Right renal pelvis (tissue), 4 donors: ENCODE results near the gene OLFML1. TPM values are rescaled to one million over a fixed set of nuclear protein-coding genes. Genes with fewer than 3 reads are reported as not detected.
A peak's percentile ranks its signal among the peaks of the same experiment; 100 is the strongest.

ENCODE experiments used
- DNase-seq, 4 donors: peaks; one replicate each; pipeline ENCODE4 v3.0.0-alpha.2; 2013; ENCODE audit warnings: low read depth in 4 of 4, low spot score in 3 of 4, missing footprints in 1 of 4
- polyA plus RNA-seq, 4 donors: library from polyadenylated mRNA; unstranded; fragments of 120-200 nt; gene quantifications; one replicate each; pipeline ENCODE4 v1.2.1, GENCODE V29; 2013; ENCODE audit not compliant: insufficient read length in 4 of 4

Gene OLFML1
- polyA plus RNA-seq, result 10 to 100 TPM; 35.4 to 45.5 (median 42.7) TPM

DNA sequence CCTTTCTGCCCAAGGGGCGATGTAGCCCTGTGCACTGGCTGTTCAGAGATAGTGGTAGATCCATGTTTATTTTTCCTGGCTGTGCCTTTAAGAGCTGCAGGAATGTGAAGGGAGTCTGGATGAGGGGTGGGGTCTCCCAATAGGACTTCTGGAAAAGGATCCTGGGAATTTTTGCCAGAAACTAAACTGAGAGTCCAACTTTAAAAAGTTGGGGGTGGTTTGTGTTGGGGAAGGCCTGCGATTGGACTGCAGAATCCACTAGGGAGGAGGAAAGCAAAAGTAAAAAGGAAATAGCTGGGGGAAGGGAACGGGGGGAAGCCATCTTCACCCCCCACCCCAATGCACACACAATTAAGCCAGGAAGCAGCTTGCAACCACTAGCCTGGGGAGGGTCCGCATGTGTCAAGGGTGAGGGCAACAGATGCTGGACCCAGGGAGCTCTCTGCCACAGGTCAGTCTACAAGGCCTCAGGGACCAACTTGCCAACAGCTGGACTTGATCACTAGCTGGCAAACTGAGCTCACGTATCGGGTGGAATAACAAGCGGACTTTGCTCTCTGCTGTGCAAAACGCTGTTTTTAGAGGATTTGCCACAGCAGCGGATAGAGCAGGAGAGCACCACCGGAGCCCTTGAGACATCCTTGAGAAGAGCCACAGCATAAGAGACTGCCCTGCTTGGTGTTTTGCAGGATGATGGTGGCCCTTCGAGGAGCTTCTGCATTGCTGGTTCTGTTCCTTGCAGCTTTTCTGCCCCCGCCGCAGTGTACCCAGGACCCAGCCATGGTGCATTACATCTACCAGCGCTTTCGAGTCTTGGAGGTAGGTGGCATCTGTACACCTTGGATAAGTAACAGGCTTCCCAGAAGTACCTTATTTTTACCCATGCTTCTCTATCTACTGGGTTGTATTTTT, at the start of gene OLFML1:
TSS of gene OLFML1 (plus strand) at position 321 of the 912 bp plus-strand sequence. CDS start at position 691, 370 bp downstream.
- DNase-seq, result peak in 3 of 4 donors; percentile 38 to 49 (median 38)

DNA sequence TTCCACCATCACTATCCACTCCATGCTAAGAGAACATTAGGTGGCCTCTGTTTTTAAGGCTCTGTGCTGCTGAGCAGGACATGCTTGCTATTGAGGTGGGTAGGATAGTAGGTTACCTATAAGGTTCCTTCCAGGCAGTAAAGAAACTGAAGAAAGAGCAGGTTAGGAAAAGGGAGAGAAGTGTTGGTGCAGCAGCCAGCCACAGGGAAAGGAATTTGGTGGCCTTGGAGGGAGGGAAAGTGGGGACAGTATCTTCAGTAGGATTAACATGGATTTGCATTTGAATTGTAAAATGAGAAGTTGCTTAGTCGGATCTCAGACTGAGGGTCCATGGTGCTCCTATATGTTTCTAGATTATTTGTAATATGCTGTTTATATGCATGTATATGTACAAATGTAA, 49.2 kb upstream of the OLFML1 start:
- DNase-seq, result no peak

DNA sequence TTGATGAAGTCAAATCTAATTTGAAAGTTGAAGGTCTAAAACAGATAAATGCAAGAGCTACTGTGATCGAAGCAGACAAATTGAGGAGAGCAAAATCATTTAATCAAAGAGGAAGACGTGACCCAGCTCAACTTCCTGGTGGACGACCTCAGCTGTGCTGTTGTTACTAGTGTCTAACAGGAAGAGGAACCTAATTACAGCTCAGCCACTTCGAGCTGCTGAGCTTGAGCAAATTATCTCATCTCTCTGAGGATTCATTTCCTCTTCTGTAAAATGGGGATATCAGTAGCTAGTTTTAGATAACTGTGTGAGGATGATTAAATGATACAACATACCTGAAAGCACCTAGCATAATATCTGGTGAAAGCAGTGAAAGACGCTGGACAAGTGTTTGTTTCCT, 48.6 kb upstream of the OLFML1 start:
- DNase-seq, result no peak

DNA sequence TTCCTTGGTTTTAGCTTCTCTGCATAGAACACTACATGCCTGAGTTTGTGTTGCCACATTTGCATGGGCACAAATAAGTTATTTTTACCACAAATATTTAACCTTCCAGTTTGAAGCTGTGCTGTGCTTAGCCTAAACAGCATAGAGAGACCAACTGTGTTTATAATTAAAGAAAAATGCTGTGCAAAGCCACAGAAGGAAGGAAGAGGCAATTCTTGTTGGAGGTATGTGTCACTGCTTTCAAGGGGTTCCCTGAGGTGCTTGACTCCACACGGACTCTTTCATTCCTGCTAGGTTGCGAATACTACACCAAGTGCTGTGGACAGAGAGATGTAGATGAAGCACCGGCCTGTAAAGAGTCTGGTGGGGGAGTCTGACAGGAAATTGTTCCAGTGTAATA, 47.6 kb upstream of the OLFML1 start:
- DNase-seq, result no peak

DNA sequence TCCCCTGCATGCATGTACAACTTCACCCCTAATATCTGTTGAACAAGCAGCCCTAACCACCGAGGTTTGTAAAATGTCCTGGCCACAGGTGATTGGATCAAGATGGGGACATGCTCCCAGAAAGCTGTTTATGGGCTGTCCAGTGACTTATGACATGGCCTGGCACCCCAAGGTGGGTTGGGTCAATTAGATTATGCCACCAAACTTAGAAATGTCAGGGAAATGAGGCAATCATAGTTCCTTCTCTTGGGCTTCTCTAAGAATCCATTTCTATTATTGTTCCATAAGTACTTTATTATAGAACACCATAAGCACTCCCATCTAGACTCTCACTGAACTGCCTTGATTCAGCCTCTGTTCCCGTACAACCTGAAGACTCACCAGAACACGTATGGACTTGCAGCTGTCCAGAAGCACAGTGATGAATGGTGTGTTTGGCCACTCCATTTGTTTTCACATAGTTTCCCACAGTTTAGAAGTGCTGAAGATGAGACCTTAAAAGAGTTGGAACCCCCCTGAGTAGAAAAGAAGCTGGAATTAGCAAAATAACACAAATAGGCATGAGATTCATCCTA, 45.5 kb upstream of the OLFML1 start:
- DNase-seq, result no peak

DNA sequence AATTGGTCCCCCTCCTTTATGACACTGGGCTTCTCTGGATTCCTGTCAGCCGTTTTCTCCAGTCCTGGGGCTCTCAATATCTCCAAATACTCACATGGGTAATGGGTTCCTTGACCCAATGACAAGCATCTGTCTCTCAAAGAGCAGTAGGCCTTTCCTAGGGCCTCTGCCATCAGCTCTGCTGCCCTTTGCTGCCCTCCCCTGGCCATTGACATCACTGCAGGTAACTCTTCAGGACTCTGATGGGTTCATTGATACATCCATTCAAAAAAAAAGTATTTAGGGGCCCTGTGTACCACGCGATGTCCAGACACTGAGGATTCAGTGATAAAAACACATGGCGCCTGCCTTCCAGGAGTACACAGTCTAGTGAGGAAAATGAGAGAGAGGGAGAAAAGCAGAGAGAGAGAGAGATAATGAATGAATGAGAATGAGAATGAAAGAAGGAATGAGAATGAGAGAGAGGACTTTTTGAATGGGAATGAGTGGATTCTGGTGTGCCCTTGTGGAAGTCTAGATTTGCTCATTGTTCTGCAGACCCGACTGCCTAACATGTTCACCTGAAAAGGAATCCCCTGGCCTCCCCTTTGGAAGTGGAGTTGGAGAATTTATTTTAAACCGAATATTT, 42.6 kb upstream of the OLFML1 start:
- DNase-seq, result peak in 3 of 4 donors; percentile 8 to 29 (median 22)

DNA sequence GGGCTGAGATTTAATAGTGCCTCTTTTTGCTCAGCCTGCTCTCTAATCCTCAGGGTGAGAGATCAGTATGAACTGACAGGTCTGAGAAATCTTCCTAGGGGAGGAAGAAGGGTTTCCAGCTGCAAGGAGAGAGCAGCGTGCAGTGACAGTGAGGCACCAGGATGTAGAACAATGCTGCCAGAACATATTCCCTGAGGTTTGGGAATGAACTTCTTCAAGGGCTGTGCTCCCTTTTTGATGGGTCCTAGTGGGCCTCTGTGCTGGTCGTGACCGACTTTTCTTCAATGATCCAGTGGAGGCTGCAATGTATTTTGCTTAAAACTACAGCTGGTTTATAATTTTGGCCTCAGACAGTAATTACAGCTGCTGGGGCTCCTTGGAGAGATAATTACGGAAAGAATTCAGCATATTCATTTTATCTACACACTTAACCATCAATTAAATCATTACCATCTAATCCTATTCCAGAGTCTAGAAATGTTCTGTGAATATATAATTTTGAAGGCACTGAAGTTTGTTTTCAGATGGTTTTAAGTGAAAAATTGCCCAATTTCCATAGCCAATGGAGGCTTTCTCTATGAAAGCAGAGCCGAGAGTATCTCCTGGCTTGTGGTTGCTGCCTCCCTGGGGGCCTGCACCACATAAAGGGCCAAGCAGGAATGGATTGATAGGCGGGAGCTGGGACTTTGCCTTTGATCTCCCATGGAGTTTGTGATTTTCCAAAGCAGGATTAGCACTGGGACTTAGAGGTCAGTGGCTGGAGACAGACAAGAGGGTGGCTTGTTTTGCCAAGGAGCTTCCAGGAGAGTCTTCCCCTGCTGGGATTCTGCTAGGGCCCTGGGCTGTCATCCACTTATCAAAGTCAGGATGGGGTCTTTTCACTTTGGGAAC, 41.0 kb upstream of the OLFML1 start:
- DNase-seq, result no peak

DNA sequence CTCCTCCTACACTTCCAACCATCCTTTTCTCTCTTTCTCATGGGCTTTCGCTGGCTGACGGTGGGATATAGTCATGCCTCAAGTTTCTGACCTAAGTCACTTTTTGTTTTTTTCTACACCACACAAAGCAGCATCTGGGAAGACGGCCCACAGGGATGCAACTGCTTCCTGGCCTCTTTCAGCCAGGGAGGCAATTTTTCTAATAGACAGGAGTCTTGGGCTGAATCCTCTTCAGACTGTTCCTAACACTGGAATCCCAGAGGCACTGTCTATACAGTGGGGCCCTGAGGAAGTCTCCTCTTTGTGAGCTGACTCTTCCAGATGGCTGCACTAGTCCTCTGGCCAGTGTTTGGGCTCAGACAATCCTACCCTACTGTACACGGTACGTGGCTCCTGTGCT, 39.7 kb upstream of the OLFML1 start:
- no peak for DNase-seq

DNA sequence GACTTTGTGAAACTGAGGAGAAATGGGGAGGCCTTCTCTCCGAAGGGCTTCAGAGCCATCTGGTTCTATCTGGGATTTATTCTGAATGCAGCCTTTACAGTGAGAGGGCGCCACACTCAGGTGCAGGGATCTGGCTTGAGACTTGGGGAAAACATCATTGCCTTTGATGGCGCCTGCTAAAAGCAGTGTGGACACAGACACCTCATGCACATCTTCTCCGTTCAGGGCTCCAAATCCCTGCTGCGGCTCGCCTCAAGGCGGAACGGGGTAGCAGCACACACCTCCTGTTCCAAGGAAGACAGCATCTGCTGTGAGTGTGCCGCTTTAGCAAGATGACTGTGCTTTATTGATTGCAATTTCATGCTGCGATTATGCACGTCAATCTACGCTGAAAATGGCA, 37.1 kb upstream of the OLFML1 start:
- no peak for DNase-seq

DNA sequence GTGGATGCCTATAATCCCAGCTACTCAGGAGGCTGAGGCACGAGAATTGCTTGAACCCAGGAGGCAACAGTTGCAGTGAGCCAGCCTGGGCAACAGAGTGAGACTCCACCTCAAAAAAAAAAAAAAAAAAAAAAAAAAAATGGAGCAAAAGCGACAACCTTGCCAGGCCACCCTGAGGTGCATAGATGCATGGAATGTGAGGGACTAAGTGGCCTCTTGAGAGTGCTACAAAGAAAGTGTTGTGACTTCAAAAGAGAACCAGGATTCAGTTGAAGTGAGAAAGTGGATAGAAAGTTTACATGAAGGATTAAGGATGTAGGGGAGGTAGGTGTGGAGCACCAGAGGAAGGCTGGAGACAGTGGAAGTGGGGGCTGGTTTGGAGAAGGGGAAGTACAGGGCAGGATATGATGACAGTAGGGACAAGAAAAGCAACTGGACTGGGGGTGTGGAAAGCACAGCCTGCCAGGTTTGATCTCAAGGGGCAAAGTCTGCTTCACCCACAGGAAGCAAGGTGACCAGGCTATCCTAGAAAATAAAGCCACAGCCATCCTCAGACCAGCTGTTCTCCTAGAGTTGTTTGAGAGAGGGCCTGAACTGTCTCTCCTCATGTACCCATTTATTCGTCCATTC, 36.0 kb upstream of the OLFML1 start:
- no peak for DNase-seq

DNA sequence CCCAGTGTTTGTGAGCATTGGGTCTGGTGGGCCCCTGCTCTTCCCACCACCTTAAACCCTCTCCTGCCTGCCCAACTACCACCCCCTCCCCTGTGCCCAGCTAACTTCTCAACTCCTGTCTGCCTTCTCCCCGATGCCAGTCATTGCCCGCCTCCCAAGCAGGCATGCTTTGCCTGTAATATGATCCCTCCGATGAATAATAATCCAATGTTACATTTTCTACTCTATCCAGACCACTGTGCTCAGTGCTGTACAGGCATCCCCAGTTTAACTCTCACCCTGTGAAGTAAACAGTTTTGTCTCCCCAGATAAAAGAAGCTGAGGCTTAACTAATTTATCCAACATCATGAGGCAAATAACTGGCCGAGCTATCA, 35.5 kb upstream of the OLFML1 start:
- DNase-seq, result no peak

DNA sequence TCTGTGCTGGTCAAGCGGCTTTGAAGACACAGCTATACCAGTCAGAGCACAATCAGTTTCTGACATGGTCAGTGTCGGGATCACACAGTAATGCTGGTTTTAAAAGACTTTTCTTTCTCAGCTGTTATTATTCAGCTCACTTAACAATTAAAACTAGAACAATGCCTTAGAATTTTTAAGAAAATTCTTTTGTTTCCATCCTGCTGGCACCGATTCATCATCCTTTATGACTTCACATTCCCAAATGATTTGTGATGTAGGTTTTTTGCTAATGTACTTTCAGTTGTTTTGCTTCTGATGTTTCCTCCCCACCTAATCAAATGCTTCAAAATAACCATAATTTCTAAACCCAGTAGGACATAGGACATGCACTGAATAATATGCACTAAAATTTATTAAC, 34.5 kb upstream of the OLFML1 start:
- DNase-seq, result no peak

DNA sequence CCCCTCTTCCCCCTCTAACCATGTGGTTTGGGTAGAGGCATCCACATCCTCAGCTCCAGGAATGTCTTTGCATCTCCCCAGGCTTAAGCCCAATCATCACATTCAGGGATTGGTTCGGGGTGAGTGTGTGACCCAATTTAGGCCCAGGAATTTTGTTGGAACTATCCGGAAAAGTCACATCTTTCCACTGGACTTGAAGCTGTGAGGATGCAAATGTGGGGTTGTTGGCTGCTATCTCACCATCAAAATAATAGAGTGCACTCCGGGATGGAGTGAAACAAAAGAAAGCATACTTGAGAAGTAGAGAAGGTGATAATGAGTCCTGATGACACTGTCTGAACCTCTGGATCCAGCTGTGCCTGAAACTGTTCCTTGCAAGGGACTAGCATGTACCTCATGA, 33.8 kb upstream of the OLFML1 start:
- no peak for DNase-seq

DNA sequence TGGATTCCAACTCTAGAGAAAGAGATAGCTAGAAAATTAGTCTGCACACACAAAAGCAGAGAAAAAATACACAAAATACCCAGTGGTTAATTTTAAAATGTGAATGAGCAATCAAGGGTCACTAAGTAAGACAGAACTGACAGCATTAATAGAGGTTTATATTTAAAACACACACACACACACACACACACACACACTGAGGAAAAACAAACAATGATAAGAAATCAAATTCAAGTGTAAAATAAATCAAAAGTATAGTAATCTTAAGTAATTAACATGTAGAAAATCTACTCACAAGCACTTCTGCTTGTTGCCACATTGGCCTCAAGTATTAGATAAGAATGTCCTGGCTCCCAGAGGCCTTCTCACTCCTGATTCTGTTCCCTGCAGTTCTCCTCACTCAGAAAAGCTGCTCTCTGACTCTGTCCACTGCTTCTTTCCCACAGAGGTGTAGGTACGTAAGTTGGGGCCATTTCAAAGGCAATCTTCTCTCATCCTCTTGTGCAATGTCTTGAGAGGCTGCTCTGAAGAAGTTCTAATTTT, 33.3 kb upstream of the OLFML1 start:
- DNase-seq, result no peak

DNA sequence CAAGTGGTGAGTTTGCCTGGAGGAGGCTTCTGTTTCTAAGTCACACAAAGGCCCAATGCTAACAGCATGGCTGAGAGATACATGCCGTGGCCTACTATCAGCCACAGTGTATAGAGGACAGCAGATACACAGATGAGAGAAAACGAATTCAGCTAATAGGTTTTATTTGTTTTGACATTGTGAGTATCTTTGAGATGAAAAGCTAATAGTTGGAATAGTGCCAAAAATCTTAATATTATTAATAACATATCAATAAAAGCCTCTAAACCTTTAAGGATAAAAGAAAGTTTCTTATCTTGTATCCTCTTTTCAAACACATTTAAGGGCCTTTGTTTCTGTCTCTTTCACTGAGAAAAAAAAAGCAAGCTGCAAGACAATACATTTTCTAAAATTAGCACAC, 30.5 kb upstream of the OLFML1 start:
- DNase-seq, result no peak

DNA sequence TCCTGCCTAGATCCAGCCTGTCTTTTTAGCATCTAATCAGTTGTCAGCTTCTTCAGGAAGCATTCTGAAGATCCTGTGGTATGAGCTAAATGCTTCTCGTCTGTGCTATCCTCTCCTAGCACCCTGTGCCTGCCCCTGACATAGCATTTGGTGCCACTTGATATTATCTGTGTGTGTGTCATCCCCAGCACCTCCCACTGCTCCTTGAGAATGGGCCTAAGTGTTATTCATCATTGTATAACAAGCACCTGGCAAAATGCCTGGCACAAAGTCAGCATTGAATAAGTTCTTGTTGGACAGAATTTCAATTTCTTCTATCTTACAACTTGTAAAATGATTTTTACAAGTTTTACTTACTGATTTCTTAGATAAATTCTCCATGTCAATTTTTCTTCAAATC, 28.1 kb upstream of the OLFML1 start:
- no peak for DNase-seq

DNA sequence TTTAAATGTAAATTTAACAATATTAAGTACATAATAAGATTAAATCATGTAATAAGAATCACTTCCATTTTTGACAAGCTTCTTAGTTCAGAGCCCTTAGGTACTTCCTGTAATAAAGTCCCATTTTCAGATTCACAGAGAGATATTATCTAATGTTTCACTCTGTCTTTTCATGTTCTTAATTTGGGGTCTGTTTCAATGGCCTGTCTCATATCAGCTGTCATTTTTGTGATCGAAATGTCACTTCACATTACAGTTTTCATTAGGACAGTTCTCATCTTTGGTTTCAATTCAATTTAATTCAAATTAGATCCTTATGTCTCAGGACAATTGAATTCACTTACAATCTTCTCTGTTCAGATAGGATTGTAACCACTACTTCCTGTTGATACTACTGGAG, 22.6 kb upstream of the OLFML1 start:
- no peak for DNase-seq

DNA sequence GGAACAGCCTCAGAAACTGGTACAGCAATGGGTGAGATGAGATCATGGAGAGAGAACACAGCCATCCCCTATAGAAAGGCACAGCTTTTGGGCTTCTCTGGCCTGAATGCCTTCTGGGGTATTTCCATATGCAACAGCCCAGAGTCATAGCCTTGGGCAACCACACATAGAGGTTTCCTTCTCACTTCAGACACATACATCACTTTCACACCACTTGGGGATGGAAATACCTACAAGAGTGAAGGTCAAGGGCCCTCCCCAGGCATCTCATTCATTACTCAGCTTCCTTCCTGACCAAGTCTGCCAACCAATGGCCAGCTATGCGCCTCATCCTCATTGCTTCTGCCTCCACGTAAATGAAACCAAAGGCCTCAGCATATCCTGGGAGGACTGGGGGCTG, 17.7 kb upstream of the OLFML1 start:
- DNase-seq, result no peak

DNA sequence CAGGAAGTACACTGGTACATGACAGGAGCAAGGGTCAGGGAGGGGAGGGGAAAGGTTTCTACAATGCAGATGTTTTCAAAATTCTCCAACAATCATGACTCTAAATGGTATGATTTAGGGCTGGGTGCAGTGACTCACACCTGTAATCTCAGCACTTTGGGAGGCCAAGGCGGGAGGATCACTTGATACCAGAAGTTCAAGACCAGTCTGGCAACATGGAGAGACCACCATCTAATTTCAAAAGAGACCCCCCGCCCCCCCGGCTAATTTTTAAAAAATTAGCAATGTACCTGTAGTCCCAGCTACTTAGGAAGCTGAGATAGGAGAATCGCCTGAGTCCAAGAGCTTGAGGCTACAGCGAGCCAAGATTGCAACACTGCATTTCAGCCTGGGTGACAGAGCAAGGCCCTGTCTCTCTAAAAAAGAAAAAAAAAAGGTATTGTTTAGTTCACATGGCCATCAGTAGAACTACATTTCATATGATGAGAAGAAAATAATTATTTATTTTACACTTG, 15.9 kb upstream of the OLFML1 start:
- DNase-seq, result no peak

DNA sequence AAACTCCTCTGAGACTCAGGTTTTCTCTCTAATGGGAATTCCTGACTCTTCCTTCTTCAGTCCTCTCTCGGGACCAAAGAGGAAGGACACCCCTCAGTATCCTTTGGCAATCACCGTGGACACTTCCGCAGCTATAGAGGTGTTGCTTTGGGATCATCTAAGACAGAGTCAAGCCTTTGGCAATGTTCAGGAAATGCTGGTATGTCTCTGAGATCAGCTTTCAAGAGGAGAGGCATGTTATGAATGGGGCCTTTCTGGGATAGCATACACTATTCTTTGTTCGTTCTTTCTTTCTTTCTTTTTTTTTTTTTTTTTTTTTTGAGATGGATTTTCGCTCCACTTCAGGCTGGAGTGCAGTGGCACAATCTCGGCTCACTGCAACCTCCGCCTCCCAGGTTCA, 14.2 kb upstream of the OLFML1 start:
- DNase-seq, result no peak
